DND-41 (cell line): ENCODE results near the gene BCL6.

ENCODE experiments used
- ATAC-seq: fragments of 200-7000 bp; cut with Tn5 transposase; 3 replicates; pipeline ENCODE4 v1.9.1; 2021; ENCODE audit warnings: low read depth; ENCODE audit not compliant: insufficient read depth
- DNase-seq: peaks from one replicate; pipeline ENCODE4 v3.0.0-alpha.2; 2020
- H2AFZ ChIP-seq: 2 replicates; pipeline ENCODE4 v1.6.0; 2012; ENCODE audit warnings: low read depth, low read length
- H3K27ac ChIP-seq: 2 replicates; pipeline ENCODE4 v1.5.1; 2012; ENCODE audit warnings: low read length, inconsistent platforms
- H3K27me3 ChIP-seq: fragments of 200-600 bp; sonication (generic); 2 replicates; pipeline ENCODE4 v1.6.0; 2012; ENCODE audit warnings: low read length, mild to moderate bottlenecking, inconsistent platforms; ENCODE audit not compliant: insufficient read depth, poor library complexity
- H3K36me3 ChIP-seq: 2 replicates; pipeline ENCODE4 v1.5.1; 2012; ENCODE audit warnings: low read length, inconsistent platforms; ENCODE audit not compliant: insufficient read depth
- H3K4me1 ChIP-seq: 2 replicates; pipeline ENCODE4 v1.5.1; 2012; ENCODE audit warnings: mild to moderate bottlenecking, low read length; ENCODE audit not compliant: insufficient read depth
- H3K4me2 ChIP-seq: 2 replicates; pipeline ENCODE4 v1.6.0; 2012; ENCODE audit warnings: mild to moderate bottlenecking, moderate library complexity, low read length, inconsistent platforms; ENCODE audit not compliant: insufficient read depth
- H3K4me3 ChIP-seq, 2 experiments: fragments of 200-600 bp in 1 of 2; shearing (Covaris generic) in 1 of 2; 2 replicates each; pipeline ENCODE4 v1.5.1; 2012 to 2016; ENCODE audit warnings: inconsistent platforms in 2 of 2, low read length in 2 of 2, mild to moderate bottlenecking in 2 of 2, low read depth in 1 of 2, moderate library complexity in 1 of 2
- H3K79me2 ChIP-seq: 2 replicates; pipeline ENCODE4 v1.6.0; 2012; ENCODE audit warnings: low read length, inconsistent platforms; ENCODE audit not compliant: insufficient read depth
- H3K9ac ChIP-seq: 2 replicates; pipeline ENCODE4 v1.6.0; 2012; ENCODE audit warnings: low read depth, mild to moderate bottlenecking, inconsistent platforms, low read length, moderate library complexity
- H3K9me3 ChIP-seq: 2 replicates; pipeline ENCODE4 v1.5.1; 2012; ENCODE audit warnings: low read length, moderate library complexity, mild to moderate bottlenecking, inconsistent platforms; ENCODE audit not compliant: insufficient read depth, severe bottlenecking
- H4K20me1 ChIP-seq: 2 replicates; pipeline ENCODE4 v1.6.0; 2012; ENCODE audit warnings: low read length; ENCODE audit not compliant: insufficient read depth
- EZH2 ChIP-seq: IDR thresholded peaks from 3 replicates; pipeline ENCODE4 v1.6.1; 2012; ENCODE audit warnings: borderline replicate concordance, low read depth, mild to moderate bottlenecking, moderate library complexity, low read length, inconsistent platforms; ENCODE audit not compliant: severe bottlenecking
- TF ChIP-seq, protein P1 (sequence below): IDR thresholded peaks from 2 replicates; pipeline ENCODE4 v1.5.1; 2012; ENCODE audit warnings: borderline replicate concordance, low read length, moderate library complexity, mild to moderate bottlenecking; ENCODE audit not compliant: poor library complexity, severe bottlenecking; ENCODE audit errors: extremely low read depth

Gene BCL6

DNA sequence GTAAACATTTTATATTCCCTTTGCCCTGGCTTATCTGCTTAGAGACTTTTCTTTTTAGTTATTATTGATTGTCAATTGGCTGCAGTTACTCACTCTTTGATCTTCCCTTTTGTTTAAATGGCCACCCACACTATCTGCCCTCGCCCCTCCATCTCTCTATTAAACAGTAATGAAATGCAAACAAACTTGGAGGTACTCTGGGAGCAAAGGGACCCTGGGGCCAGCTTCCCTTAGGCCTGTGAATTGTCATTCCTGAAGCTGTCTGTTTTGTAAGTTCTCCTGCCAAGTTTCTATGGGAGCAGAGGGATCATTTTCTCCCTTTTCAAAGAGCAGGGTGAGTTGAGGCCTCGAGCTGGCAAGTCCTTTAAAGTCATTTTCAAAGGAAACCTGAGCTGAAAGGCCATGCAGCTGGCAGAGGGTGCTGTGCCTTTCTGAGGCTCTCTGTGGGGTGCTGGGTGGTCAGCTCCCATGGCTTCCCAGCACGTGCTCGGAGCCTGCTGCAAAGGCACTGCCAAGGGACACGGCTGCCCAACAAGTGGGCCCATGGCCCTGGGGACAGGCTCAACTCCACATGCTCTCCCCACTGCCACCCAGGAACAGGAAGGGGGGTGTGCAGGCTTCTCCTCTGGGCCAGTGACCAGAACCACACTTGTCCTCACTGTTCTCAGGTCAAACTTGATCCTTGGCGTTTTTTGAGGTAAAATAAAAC lies 25.5 kb downstream of the BCL6 start:
- H3K9me3 ChIP-seq = no peaks in the 10 kb centered on the region
- peaks cover 23% of the 10 kb centered on the region for H3K36me3 ChIP-seq
- H4K20me1 ChIP-seq = no peaks in the 10 kb centered on the region
- H3K4me2 ChIP-seq = no peak overlapping the region
- ATAC-seq (no peak), DNase-seq (no peak)
- H3K4me3 ChIP-seq = no peak overlapping the region
- H3K27ac ChIP-seq = no peak overlapping the region
- H3K79me2 ChIP-seq = no peaks in the 10 kb centered on the region
- H3K9ac ChIP-seq = no peak overlapping the region
- H3K4me1 ChIP-seq = no peaks in the 10 kb centered on the region
- H2AFZ ChIP-seq = no peak overlapping the region
- H3K27me3 ChIP-seq = no peaks in the 10 kb centered on the region
- TF ChIP-seq EZH2 = no peak
- TF ChIP-seq, protein P1, sequence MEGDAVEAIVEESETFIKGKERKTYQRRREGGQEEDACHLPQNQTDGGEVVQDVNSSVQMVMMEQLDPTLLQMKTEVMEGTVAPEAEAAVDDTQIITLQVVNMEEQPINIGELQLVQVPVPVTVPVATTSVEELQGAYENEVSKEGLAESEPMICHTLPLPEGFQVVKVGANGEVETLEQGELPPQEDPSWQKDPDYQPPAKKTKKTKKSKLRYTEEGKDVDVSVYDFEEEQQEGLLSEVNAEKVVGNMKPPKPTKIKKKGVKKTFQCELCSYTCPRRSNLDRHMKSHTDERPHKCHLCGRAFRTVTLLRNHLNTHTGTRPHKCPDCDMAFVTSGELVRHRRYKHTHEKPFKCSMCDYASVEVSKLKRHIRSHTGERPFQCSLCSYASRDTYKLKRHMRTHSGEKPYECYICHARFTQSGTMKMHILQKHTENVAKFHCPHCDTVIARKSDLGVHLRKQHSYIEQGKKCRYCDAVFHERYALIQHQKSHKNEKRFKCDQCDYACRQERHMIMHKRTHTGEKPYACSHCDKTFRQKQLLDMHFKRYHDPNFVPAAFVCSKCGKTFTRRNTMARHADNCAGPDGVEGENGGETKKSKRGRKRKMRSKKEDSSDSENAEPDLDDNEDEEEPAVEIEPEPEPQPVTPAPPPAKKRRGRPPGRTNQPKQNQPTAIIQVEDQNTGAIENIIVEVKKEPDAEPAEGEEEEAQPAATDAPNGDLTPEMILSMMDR = no peak

DNA sequence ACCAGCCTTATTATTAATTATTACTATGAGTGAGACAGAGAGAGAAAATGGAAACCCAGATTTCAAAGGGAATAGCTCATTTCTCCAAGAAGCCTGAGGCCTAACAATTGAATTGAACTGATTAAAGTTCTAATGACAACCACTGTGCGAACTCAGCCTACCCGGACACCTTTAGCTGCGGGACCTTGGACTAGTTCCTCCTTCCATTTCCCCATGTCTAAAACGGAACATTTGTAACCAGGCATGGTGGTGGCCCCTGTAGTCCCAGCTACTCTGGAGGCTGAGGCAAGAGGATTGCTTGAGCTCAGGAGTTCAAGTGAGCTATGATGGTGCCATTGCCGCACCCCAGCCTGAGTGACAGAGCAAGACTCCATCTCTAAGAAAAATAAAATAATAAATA lies 26.5 kb downstream of the BCL6 start:
- Histone ChIP-seq H4K20me1 (no peaks in the 10 kb centered on the region), H3K9me3 (no peaks in the 10 kb centered on the region)
- TF ChIP-seq EZH2 = no peak
- TF ChIP-seq, protein P1 = no peak

DNA sequence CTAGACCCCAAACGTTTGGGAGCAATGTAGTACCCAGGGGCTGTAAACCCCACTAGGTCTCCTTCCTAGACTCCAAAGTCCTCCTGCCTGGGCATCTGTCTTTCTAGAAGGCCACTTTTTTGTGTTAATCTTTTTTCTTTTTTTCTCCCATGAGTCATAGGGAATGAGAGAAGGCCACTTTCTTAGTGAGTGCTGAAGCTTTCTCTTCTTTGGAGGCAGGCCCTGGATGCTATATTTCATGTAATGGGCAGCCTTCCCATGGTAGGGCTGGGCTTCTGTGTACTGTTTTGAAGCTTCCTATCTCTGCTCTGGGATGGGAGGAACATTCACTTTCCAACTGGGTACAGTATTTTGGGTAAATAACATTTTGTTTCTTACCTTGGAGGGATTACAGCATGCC lies 27.7 kb downstream of the BCL6 start:
- no peaks in the 10 kb centered on the region for H3K9me3 ChIP-seq
- DNase-seq (no peak), ATAC-seq (no peak)
- no peak for TF ChIP-seq EZH2
- TF ChIP-seq, protein P1 = no peak
- H3K36me3 ChIP-seq = peaks cover 10% of the 10 kb centered on the region; the same call in 1 of the 2 replicates
- H2AFZ ChIP-seq = no peak overlapping the region
- H3K9ac ChIP-seq = no peak overlapping the region
- no peak overlapping the region for H3K4me2 ChIP-seq
- no peak overlapping the region for H3K27ac ChIP-seq
- H3K4me3 ChIP-seq = no peak overlapping the region
- H3K4me1 ChIP-seq = no peaks in the 10 kb centered on the region
- H3K27me3 ChIP-seq = no peaks in the 10 kb centered on the region
- no peaks in the 10 kb centered on the region for H4K20me1 ChIP-seq
- no peaks in the 10 kb centered on the region for H3K79me2 ChIP-seq

More for the DNA sequence above, 26.5 kb downstream of the BCL6 start:
- H3K36me3 ChIP-seq = peaks cover 15% of the 10 kb centered on the region; the same call in 1 of the 2 replicates
- no peak for ATAC-seq
- H3K27me3 ChIP-seq = no peaks in the 10 kb centered on the region
- H3K4me2 ChIP-seq = no peak overlapping the region
- no peaks in the 10 kb centered on the region for H3K4me1 ChIP-seq
- no peak for DNase-seq
- H3K9ac ChIP-seq = no peak overlapping the region
- H3K4me3 ChIP-seq = no peak overlapping the region
- H3K27ac ChIP-seq = no peak overlapping the region
- H2AFZ ChIP-seq = no peak overlapping the region
- H3K79me2 ChIP-seq = no peaks in the 10 kb centered on the region
